ENCODE results near the gene ARMC9. TPM values are rescaled to one million over a fixed set of nuclear protein-coding genes. Genes with fewer than 3 reads are reported as not detected.

The ARMC9 gene
- total and polyA plus RNA-seq, 3 donors from 2014 or later: 35.0 to 49.7 (median 47.5) TPM

DNA sequence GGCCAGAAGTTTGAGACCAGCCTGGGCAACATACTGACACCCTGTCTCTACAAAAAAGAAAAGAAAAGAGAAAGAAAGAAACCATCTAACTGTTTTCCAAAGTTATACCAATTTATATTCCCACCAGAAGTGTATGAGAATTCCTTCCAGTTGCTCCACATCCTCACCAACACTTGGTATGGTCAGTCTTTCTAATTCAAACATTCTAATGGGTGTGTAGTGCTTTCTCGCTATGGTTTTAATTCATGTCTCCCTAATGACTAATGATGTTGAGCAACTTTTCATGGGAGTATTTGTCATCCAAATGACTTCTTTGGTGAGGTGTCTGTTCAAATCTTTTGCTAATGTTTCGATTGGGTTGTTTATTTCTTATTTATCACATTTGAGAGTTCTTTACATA, 186.5 kb downstream of the ARMC9 start:
- Histone ChIP-seq H3K36me3 (ENCODE audit: low read depth, missing control alignments) (no peaks in the 10 kb centered on the region), H3K4me3 (no peak overlapping the region), H3K27ac (no peak overlapping the region), H3K9me3 (no peaks in the 10 kb centered on the region), H3K27me3 (no peaks in the 10 kb centered on the region), H3K4me1 (peaks cover 6% of the 10 kb centered on the region)
- TF ChIP-seq, protein P1, sequence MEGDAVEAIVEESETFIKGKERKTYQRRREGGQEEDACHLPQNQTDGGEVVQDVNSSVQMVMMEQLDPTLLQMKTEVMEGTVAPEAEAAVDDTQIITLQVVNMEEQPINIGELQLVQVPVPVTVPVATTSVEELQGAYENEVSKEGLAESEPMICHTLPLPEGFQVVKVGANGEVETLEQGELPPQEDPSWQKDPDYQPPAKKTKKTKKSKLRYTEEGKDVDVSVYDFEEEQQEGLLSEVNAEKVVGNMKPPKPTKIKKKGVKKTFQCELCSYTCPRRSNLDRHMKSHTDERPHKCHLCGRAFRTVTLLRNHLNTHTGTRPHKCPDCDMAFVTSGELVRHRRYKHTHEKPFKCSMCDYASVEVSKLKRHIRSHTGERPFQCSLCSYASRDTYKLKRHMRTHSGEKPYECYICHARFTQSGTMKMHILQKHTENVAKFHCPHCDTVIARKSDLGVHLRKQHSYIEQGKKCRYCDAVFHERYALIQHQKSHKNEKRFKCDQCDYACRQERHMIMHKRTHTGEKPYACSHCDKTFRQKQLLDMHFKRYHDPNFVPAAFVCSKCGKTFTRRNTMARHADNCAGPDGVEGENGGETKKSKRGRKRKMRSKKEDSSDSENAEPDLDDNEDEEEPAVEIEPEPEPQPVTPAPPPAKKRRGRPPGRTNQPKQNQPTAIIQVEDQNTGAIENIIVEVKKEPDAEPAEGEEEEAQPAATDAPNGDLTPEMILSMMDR (IDR thresholded peaks at IDR 0.05): no peak
- TF ChIP-seq POLR2A (IDR thresholded peaks at IDR 0.05): no peak
- intact Hi-C loops (cut with DNase I; ENCODE audit: low total_unique reads): no loop called here
- no peak for DNase-seq
- 96 to 98% methylated on average over 2 of the region's 2 CpGs for WGBS, 2 donors

DNA sequence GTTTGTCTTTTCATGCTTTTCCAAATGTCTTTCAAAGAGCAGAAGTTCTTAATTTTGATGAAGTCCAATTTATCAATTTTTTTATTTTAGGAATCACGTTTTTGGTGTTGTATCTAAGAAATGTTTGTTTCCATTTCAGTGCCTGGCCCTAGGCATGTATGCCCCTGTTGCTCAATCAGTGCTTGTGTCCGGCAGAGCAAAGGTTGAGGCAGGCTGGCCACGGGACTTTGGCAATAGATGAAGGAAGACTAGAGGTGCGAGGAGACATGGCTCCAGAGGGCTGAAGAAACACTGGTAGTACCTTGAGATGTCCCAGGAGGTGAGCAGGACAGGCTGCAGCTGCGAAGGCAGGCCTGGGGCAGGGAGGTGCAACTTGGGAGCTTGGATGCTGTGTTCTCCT, 187.0 kb downstream of the ARMC9 start:
- intact Hi-C loops (cut with DNase I; ENCODE audit: low total_unique reads): no loop called here
- DNase-seq: no peak
- TF ChIP-seq, protein P1 (IDR thresholded peaks at IDR 0.05): no peak
- no peak for TF ChIP-seq POLR2A (IDR thresholded peaks at IDR 0.05)
- H3K9me3 ChIP-seq: no peaks in the 10 kb centered on the region
- no peaks in the 10 kb centered on the region for H3K27me3 ChIP-seq
- H3K4me1 ChIP-seq: peaks cover 6% of the 10 kb centered on the region
- no peak overlapping the region for H3K27ac ChIP-seq
- H3K36me3 ChIP-seq (ENCODE audit: low read depth, missing control alignments): no peaks in the 10 kb centered on the region
- H3K4me3 ChIP-seq: no peak overlapping the region
- 91 to 94% methylated on average over 5 of the region's 5 CpGs for WGBS, 2 donors

DNA sequence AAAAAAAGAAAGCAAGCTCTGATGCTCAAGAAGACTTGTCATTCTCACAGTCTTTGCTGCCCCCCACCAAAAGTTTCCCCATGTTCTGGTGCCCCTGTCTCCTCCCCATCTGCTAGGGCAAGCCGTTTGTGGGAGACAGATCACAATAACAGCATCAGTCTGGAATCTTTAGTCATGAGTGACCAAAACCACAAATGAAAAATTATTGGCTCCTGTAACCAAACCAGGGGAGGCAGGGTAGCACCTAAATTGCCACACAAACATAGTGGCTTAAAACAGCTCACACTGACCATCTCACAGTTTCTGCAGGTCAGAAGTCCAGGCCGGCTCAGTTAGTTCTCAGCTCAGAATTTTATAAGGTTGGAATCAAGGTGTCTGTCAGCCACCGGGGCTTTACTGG, 188.0 kb downstream of the ARMC9 start:
- intact Hi-C loops (cut with DNase I; ENCODE audit: low total_unique reads): no loop called here
- 82 to 97% methylated on average over 3 of the region's 3 CpGs for WGBS, 2 donors

DNA sequence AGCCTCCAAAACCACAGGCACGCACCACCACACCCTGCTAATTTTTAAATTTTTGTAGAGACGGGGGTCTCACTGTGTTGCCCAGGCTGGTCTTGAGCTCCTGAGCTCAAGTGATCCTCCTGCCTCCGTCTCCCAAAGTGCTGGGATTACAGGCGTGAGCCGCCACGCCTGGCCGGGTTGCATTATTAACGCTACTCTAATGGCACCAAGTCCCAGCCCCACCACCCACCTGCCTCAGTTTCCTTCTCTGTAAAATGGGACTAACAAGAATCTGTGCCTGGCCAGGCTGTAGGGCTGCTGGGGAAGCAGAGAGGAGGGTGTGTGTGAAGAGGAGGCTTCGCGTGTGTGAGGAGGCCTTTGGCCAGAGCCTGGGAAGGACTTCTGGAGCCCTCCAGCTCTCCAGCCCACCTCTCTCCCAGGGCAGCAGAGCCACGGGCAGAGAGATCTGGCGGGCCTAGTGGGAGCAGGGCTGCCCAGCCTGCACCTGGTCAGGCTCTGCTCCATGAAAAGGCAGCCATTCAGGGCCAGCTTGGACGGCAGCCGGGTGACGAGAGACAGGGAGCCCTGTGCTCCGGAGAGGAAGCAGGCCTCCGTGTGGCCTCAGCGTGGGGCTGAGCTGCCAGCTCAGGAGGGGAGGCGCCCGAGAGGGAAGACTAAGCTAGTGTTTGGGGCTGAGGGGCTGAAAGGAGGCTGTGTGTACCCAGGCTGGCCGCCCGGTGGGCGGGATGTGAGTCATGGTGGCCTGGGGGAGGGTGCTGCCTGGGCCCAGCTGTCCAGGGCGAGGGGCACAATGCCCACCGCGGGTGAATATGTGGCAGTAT, 189.7 kb downstream of the ARMC9 start:
- Histone ChIP-seq H3K4me3 (no peak overlapping the region), H3K36me3 (ENCODE audit: low read depth, missing control alignments) (no peaks in the 10 kb centered on the region), H3K4me1 (peaks cover 6% of the 10 kb centered on the region), H3K27me3 (no peaks in the 10 kb centered on the region), H3K27ac (no peak overlapping the region), H3K9me3 (no peaks in the 10 kb centered on the region)
- DNase-seq: peak; percentile 58
- intact Hi-C loops (cut with DNase I; ENCODE audit: low total_unique reads): no loop called here
- TF ChIP-seq, protein P1 (IDR thresholded peaks at IDR 0.05): no peak
- no peak for TF ChIP-seq POLR2A (IDR thresholded peaks at IDR 0.05)
- WGBS, 2 donors: 60 to 72% methylated on average over 18 to 26 of the region's 26 CpGs

More for the DNA sequence above, 188.0 kb downstream of the ARMC9 start:
- TF ChIP-seq, protein P1 (IDR thresholded peaks at IDR 0.05): no peak
- TF ChIP-seq POLR2A (IDR thresholded peaks at IDR 0.05): no peak
- no peaks in the 10 kb centered on the region for H3K27me3 ChIP-seq
- no peaks in the 10 kb centered on the region for H3K36me3 ChIP-seq (ENCODE audit: low read depth, missing control alignments)
- no peak overlapping the region for H3K4me3 ChIP-seq
- H3K27ac ChIP-seq: no peak overlapping the region
- H3K9me3 ChIP-seq: no peaks in the 10 kb centered on the region
- H3K4me1 ChIP-seq: peaks cover 6% of the 10 kb centered on the region
- no peak for DNase-seq

All from testis (tissue), 3 donors.